ENCODE measurements around the gene GSG1. TPM values are rescaled to one million over a fixed set of nuclear protein-coding genes. Genes with fewer than 3 reads are reported as not detected.

GSG1 gene
- total RNA-seq: not detected
- long read RNA-seq: 0 reads

DNA sequence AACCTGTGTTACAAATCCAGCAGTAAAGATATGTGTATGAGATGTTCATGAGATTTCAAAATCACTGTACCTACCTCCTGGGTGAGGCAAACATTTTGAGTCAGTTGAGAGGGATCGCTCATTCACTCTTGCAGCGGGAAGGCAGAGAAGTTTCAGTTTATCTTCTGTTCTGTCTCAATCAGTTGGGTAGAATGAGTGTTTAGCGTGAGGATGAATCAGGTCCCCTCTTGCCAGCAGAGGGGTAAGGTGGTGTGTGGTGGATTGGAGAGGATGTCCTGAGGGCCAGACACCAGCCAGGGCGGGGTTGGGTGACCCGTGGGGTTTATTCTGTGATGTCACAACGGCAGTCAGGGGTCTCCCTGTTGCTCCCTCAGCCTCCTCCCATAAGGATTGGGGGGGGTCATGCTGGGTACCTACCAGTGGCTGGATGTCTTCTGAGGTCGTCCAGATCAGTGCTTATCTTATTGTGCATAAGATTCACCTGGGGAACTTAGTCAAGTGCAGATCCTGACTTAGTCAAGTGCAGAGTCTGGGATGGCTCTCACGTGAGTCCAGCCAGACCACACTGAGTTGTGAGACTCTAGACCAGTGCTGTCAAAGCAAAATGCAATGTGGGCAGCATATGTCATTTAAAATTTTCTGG is at the start of gene GSG1:
TSS of gene GSG1 (minus strand) at position 277 of the 643 bp plus-strand sequence. CDS start at position 122, 155 bp downstream.
- DNase-seq: no peak
- no peak for ATAC-seq
- intact Hi-C loops (cut with DNase I, micrococcal nuclease): loop anchor here in 1 of 2 donors (5.0 kb wide), 1 partner anchor 109 kb away; no protein-coding TSS in a partner anchor

DNA sequence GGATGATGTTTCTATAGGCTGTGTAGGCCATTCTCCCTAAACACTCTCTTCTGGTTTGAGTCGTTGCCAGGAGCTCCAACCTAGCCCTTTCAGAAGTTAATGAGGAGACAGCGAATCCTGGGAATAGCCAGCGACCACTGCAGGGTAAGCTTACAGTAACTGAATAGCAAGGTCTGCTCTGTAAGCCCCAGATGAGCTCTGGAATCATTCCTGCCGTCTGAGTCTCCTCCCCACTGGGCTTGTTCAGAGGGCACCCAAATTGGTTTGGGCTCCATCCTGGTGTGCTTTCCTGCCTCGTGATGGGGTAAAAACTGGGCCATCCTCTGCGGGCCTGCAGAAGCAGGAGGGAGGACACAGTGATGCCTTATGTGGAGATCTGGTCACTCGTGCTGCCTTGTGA is 49.7 kb upstream of the GSG1 start:
- DNase-seq: no peak
- intact Hi-C loops (cut with DNase I, micrococcal nuclease): no loop called here
- ATAC-seq: no peak

DNA sequence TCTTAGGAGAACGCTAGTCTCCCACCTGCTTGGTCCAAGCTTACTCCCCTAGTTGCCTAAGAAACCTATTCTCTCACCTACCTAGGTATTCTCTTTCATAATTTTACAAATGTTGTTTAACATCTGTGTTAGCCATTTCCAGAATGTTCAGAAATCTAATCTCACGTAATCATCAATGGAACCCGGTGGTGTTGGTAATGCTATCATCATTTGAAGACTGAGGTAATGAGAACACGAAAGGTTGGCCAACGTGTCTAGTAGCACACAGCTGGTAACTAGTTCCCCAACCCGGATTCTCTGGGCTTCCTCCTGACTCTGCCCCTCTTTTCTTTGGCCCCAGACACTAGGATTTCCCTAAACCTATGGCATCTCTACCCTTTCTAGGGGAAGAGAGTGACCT is 49.3 kb upstream of the GSG1 start:
- no peak for ATAC-seq
- DNase-seq: no peak
- intact Hi-C loops (cut with DNase I, micrococcal nuclease): no loop called here

DNA sequence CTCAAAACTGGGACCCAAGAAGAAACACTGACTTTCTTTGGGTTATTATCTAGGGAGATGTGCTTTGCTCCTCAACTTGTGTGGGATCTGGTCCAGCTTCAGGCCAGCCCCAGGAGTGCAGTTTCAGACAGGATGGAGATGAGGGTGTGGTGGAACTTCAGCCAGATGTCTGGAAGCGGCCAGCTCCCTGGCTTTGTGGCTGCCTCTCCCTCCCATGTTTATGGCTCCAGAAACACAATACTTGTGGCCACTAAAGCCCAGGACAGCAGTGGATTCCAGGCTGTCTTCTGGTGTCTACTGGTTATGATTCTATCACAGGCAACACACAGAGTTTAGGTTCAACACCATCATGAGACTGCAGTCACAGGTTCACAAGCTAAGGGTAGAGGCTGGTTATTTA is 48.8 kb upstream of the GSG1 start:
- no peak for ATAC-seq
- no peak for DNase-seq
- intact Hi-C loops (cut with DNase I, micrococcal nuclease): no loop called here

DNA sequence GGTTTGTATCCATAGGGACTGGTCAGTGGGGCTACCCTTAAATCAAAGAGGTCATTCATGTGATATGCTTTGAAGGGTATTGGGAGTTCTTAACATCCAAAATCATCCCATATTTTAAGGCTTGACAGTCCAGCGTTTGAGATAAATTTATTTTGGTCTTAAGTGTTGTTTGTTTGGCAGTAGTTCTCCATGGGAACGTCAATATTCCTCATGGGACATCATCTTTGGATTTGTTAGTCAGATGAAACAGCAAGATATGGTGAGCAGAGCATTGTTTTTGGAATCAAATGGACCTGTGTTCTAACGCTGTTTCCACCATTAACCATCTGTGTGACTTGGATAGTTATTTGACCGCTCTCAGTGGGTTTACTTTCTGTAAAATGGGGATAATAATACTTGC is 45.9 kb upstream of the GSG1 start:
- intact Hi-C loops (cut with DNase I, micrococcal nuclease): no loop called here
- ATAC-seq (no peak), DNase-seq (no peak)

DNA sequence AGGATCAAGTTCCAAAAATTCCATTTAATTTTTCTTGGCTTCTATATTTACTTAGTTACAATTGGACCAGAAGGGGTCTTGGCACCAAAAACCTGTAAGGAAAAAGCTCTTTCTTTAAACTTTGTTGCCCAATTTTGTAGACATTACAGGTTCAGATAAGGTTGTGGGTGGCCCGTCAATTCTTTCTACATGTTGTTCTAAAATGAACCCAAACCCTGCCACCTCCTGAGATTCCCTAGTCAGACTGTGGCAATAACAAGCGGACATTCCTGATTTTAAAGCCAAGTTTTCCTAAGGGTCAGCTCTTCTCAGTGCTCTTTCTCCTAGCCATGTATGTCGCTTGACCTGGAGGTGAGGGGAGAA is 45.0 kb upstream of the GSG1 start:
- ATAC-seq (no peak), DNase-seq (no peak)
- intact Hi-C loops (cut with DNase I, micrococcal nuclease): no loop called here

DNA sequence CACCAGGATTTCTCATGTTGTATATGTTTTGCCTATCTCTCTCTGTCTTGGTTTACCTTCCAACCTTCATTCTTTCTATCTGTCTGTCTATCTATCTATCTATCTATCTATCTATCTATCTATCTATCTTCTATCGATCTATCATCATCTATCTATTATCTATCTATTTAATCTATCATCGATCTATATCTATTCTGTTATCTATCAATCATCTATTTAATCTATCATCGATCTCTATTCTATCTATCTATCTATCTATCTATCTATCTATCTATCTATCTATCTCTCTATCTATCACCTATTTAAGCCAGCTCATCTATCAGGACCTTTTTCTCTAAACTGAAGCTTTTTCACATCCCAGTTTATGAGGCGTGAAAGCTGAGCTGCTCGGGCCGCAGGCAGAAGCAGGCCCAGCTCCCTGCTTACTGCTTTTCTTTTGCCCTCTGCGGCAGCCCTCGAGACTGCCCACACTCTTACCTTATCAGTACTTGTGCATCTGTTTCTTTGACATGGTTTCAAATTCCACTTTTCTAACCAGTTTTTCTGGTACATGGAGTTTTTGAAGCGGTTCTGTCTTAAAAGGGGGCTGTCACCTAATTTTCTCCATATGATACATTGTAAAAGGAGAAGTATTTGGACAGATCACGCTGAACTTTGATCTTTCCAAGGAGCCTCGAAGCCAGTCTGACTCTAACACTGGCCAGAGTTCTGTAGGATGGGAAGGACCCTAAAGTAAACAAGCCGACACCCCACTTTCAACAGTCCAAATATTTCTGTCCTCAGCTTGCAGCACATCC is 44.4 kb upstream of the GSG1 start:
- intact Hi-C loops (cut with DNase I, micrococcal nuclease): no loop called here
- no peak for ATAC-seq
- no peak for DNase-seq

DNA sequence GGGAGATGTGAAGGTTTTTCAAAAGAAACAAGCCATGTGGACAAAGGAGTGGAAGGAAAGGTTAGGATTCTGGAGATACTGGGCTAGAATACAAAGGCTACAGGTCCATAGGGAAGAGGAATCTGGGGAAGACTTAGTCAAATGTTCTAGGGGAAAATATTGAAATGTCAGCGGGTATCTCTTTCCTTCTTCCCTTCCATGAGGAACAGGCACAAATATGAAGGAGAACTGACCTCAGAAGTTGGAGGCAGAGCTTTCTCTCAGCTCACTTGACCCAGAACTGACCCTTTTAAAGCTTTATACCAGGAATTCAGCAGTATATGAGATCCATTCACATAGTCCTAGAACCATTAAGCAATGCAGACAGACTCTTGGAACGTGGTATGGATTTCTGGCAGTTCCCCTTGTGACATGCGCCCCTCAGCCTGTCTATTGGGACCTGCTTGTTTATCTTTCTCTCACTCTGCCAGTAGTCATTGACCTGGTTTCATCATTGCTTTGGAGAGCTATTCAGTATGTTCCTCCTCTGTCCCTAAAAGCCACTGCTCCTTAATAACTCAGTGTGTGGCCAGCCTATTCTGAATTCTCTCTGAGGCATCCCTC is 43.0 kb upstream of the GSG1 start:
- no peak for ATAC-seq

DNA sequence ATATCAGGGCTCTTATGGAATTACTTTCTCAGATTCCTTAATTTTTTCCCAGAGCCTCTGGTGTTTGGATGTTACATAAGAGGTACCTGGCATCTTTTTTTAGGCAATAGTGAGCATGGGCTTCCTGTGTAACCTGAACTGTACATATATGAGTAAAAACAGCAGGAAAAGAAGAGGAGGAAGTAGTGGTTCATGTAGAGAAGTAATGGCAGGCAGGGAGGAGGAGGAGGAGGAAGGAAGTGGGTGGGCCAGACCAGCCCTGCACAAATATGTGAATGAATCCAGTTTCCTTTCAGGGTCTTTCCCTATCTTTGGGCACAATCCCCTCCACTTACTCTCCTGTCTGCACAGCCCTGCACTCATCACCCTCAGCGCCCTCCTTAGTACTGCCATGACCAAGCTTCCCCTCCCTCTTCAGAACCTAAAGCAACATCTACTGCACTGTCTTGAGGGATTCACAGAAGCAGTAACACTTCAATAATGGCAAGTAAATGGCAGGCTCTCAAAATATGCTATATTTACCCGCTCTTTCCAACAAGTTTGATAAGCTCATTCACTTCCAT is 40.9 kb upstream of the GSG1 start:
- ATAC-seq (no peak), DNase-seq (no peak)
- intact Hi-C loops (cut with DNase I, micrococcal nuclease): no loop called here

More for the DNA sequence above, 43.0 kb upstream of the GSG1 start:
- intact Hi-C loops (cut with DNase I, micrococcal nuclease): no loop called here
- no peak for DNase-seq

DNA sequence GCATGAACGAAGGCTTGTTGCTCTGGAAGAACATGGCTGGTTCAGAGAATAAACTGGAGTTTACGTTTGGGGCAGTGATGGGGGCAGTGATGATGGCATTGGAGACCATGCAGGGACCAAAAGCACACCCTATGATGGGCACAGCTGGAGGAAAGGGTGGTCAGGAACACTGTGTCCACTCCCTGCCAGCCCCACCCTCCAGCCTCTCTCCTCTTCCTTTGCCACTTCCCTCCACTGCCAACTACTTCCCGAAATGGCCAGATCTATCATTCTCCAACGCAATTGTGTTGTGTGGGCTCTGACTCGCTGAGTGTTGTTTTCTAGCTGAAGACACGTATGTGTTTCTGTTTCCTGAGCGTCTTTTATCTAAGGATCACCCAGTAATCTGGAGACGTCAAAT is 39.3 kb upstream of the GSG1 start:
- ATAC-seq (no peak), DNase-seq (no peak)
- intact Hi-C loops (cut with DNase I, micrococcal nuclease): no loop called here

DNA sequence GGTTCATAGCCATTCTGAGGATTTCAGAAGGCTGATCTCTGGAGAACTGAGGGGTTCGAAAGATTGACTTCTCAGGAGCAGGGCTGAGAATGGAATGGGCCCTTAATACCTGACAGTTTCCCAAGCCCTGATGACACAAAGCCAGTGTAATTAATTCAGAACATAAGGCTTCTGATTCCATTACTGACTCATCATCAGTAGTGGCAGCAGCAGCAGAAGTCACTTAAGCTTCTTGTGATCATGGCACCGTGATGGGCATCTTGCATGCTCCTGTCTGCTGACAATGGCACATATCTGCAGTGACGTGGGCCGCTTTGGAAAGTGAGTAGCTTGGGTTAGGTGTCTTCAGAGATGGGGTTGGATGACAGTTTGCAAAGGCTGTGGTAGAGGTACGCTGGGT is 38.2 kb upstream of the GSG1 start:
- DNase-seq: no peak
- intact Hi-C loops (cut with DNase I, micrococcal nuclease): no loop called here
- no peak for ATAC-seq

DNA sequence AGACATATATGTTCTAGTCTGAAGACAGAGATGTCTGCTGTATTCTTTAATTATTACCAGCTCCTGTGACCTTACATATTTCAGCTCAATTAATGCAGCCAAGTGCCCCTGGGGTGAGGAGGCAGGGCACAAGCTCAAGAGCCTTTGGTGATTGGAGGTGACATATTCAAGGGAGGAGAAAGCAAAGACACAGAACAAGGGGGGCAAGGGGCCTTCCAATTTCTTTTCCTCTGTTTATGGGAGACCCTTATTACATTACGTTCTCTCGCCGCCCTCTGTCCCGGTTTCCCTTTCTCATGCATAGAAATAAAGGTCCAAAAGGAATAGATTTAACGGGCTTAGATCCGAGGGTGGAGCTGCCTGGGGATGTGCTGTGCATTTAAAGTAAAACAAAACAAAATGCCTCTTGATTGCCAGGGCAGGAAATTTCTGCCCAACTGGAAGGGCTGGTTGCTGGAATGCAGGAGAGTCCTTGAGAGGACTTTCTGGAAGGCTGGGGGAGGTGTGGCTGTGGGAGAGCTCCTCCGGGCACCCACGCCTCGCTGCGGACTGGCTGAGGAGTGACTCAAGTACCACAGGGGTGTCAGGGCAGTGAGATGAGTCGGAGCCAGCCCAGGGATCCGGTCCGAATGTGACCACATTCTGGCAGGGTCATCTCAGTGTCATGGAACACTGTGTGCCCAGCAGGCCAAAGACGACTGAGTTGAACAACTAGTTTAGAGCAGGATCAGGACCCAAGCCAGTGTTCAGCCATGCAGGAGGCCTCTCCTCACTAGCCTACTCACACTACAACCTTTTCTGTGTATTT is 32.1 kb upstream of the GSG1 start:
- intact Hi-C loops (cut with DNase I, micrococcal nuclease): no loop called here
- ATAC-seq (no peak), DNase-seq (no peak)

DNA sequence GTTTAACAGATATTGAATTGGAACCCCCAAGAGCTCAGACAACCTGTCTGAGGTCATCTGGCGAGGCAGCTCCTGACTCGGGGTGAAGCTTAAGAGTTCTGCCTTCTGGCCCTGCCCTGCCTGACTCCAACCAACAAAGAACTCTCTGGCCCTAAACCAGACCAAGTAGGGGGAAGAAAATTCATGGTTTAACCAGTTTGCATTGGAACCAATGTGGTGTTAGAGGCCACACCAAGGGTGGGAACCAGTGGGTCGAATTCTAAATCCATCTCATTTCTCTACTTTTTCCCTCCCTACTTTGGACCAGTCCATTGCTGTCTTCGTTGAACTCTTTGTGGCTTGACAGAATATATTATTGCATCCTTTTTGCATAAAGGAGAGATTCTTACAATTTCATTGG is 30.4 kb upstream of the GSG1 start:
- DNase-seq (no peak), ATAC-seq (no peak)
- intact Hi-C loops (cut with DNase I, micrococcal nuclease): no loop called here

DNA sequence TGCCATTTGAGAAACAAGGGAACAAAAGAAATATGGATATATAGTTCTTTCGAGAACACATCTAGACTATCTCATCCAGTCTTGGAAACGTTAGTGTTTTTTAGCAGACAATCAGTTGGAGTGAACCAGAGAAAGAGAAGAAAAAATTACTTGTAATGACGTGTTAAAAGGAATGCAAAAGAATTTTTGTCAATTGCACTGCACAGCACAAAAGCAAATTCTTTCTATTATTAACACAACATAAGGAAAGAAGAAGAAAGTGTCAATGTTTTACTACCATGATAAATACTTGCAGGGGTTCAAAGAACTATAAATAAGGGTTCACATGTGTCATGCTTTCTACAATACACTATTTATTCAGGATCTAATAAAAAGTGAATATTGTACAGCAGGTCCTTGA is 27.5 kb upstream of the GSG1 start:
- intact Hi-C loops (cut with DNase I, micrococcal nuclease): no loop called here
- DNase-seq (no peak), ATAC-seq (no peak)

DNA sequence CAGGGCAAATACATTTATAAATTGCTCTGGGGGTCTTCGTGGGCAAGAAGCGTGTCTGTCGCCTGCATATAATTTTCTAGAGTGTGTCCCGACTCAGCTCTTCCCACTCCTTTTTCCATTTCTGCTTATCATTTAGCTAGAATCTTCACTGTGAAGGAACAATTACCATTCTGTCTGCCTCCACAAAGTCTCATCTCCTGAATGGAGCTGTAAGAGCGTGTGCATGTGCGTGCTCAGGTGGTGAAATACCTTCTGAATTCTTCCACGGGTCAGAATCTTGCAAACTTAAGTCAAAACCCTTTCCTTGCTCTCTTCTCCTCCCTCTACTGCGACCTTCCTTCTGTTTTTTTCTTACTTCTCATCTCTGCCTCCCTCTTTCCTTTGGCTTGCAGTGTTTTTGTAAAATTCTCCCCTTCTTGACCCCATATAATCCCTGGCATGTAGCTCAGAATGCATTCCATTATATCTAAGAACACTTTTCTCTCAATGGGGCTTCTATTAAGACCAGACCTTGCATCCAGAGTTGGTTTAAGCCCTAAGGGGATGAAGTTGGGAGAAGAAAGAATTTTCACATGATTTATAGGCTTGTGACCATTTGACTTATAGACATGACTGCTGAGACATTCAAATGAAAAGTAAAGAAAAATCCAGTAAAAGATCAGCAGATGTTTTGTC is 25.0 kb upstream of the GSG1 start:
- ATAC-seq: no peak
- no peak for DNase-seq
- intact Hi-C loops (cut with DNase I, micrococcal nuclease): no loop called here

DNA sequence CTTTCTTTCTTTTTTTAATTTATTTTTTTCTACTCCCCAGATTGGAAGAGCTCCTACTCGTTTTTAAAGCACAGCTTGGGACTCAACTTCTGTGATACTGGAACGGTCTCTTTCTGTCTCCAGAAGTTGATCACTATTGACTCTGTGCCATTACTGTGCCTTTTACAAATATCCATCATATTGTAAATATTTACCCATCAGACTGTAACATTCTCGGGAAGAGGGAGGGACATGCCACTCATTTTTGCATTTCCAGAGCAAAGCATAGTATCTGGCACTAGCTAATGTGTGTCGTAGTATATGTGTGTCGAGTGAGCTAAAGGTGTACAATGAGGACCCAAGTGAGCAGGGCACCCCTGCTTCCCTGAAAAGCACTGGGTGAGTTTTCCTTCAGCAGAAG is 24.0 kb upstream of the GSG1 start:
- DNase-seq (no peak), ATAC-seq (peak; percentile 36)
- intact Hi-C loops (cut with DNase I, micrococcal nuclease): no loop called here

DNA sequence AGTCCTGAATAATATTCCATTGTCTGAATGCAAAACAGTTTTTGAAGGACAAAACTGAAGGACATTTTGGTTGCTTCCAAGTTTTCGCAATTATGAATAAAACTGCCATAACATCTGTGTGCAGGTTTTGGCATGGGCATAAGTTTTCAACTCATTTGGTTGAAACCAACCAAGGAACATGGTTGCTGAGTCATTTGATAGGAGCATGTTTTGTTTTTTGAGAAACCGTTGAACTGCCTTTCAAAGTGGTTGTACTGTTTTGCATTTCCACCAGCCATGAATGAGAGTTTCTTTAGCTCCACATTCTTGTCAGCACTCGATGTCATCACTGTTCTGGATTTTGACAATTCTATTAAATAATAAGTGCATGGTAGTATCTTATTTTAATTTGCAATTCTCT is 23.0 kb upstream of the GSG1 start:
- intact Hi-C loops (cut with DNase I, micrococcal nuclease): no loop called here
- ATAC-seq (no peak), DNase-seq (no peak)

DNA sequence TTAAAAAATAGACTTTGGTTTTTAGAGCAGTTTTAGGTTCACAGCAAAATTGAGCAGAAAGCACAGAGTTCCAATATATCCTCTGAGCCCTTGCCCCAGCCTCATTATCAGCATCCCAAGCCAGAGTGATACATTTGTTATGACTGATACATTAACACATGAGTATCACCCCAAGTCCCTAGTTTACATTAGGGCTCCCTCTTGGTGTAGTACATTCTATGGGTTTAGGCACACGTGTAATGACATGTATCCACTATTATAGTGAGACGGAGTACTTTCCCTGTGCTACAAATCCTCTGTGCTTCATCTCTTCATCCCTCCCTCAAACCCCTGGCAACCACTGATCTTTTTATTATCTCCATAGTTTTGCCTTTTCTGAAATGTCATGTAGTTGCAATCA is 22.5 kb upstream of the GSG1 start:
- ATAC-seq (no peak), DNase-seq (no peak)
- intact Hi-C loops (cut with DNase I, micrococcal nuclease): no loop called here

Measured in left colon (tissue), 2 donors.